Heart left ventricle (tissue), 16 donors: ENCODE data around the gene ZCCHC3. TPM values are rescaled to one million over a fixed set of nuclear protein-coding genes. Genes with fewer than 3 reads are reported as not detected.

Source experiments
- ATAC-seq, 4 donors: fragments of 200-7000 bp; cut with Tn5 transposase; one replicate each; pipeline ENCODE4 v1.9.1; 2020 to 2022; ENCODE audit warnings: moderate library complexity in 4 of 4, mild to moderate bottlenecking in 3 of 4, moderate number of reproducible peaks in 1 of 4
- DNase-seq, 5 donors: peaks; one replicate each; pipeline ENCODE4 v3.0.0-alpha.2; 2020
- H3K27ac ChIP-seq, 12 donors: fragments of 200-600 bp; sonication (generic) in 4 of 12; one replicate each; pipeline versions ENCODE4 v1.5.0 to v1.8.0; 2016 to 2022; ENCODE audit warnings: mild to moderate bottlenecking in 2 of 12
- H3K27me3 ChIP-seq, 9 donors: fragments of 200-600 bp; sonication (generic) in 2 of 9; one replicate each; pipeline versions ENCODE4 v1.5.1 to v1.8.0; 2016 to 2022; ENCODE audit warnings: mild to moderate bottlenecking in 3 of 9
- H3K36me3 ChIP-seq, 9 donors: fragments of 200-600 bp; sonication (generic) in 2 of 9; one replicate each; pipeline versions ENCODE4 v1.5.0 to v1.8.0; 2018 to 2022; ENCODE audit warnings: mild to moderate bottlenecking in 2 of 9
- H3K4me1 ChIP-seq, 12 donors: fragments of 200-600 bp; sonication (generic) in 4 of 12; one replicate each; pipeline versions ENCODE4 v1.5.0 to v1.8.0; 2016 to 2022; ENCODE audit warnings: mild to moderate bottlenecking in 3 of 12
- H3K4me3 ChIP-seq, 12 donors: fragments of 200-600 bp; sonication (generic) in 4 of 12; one replicate each; pipeline versions ENCODE4 v1.5.0 to v1.8.0; 2017 to 2022; ENCODE audit warnings: mild to moderate bottlenecking in 9 of 12, moderate library complexity in 4 of 12
- H3K9me3 ChIP-seq, 12 donors: fragments of 200-600 bp; sonication (generic) in 4 of 12; one replicate each; pipeline versions ENCODE4 v1.5.0 to v1.8.0; 2016 to 2022; ENCODE audit warnings: mild to moderate bottlenecking in 1 of 12
- POLR2A ChIP-seq, 2 donors: fragments of 450-650 bp; IDR thresholded peaks; one replicate each; pipeline ENCODE4 v1.6.1; 2017; ENCODE audit warnings: antibody characterized with exemption in 2 of 2, mild to moderate bottlenecking in 2 of 2, moderate library complexity in 2 of 2
- WGBS, 4 donors: extraction: QIAGEN DNeasy Blood & Tissue Kit in 2 of 4; methylation state at CpG; one replicate each; pipeline versions ENCODE4 v1.1.5 to v1.1.7; 2013 to 2018; 5-methylcytosine and 5-hydroxymethylcytosine counted together
- intact Hi-C, 10 donors: fragments of 100-400 bp; cut with DNase I; formaldehyde crosslinking; loops; one replicate each; pipeline versions ENCODE4 v1.11.1 to v1.14.2; 2022
- polyA plus RNA-seq, 2 donors: library from polyadenylated mRNA; stranded (reverse); fragments of 200-250 nt; gene quantifications; one replicate each; pipeline ENCODE4 v1.2.3, GENCODE V29; 2013
- total RNA-seq, 9 donors: library from RNA; depleted of rRNA in 2 of 9; stranded (reverse); fragments of >200 nt in 2 of 9; fragmentation: NEBNext Ultra II Directional in 3 of 9; extraction: Animal tissue kit (Norgen Biotek cat#: 25700) in 3 of 9; gene quantifications; one replicate each; pipeline versions ENCODE4 v1.1.0 to v1.2.4, GENCODE V29; 2016 to 2023
- TF ChIP-seq, protein P1 (sequence below), 12 donors: fragments of 200-600 bp; sonication (generic) in 4 of 12; IDR thresholded peaks; one replicate each; pipeline versions ENCODE4 v1.5.0 to v1.8.0; 2018 to 2022; ENCODE audit warnings: antibody characterized with exemption in 12 of 12, mild to moderate bottlenecking in 5 of 12
- donor health status: ischemic (EF 13 %, LVEDD 7.1; RV severe dilation, severe dysfunction).
- donor health status: healthy with polysubstance abuse.
- donor health status: DM: no; HTN: yes; CAD: no.
- donor health status: DM: no; HTN: no; CAD: no.
- donor health status: ischemic (EF 25% LVEDD 6.9; RV normal size, moderate dysfunction).
- donor health status: ischemic (EF 25% LVEDD 5.7; RV mildly dilated, moderate dysfunction).
- donor health status: healthy.
- donor health status: DM: yes; HTN: yes; CAD: no.
- donor health status: ischemic (EF 35%, LVEDD 5.7; RV mildly dilated, moderate dysfunction).
- donor health status: nonischemic (EF 11% LVEDD 7.7; RV severe dilation, severe dysfunction).
- donor health status: DM: yes; HTN: yes; CAD: no.
- donor health status: PGD.
- donor health status: ischemic (EF 29% LVEDD 5.4; RV normal size, mild dysfunction).
- donor health status: nonischemic (EF 23%, LVEDD 6.1; RV moderate dilation, normal function).

ZCCHC3 gene
- total and polyA plus RNA-seq, 11 donors, result 6.9 to 15.3 (median 9.6) TPM

GRCh38 chr20:295804-296203 lies 1.6 kb upstream of the ZCCHC3 start:
- peaks cover 0 to 4% (median 0%) of the 10 kb centered on the region in 9 donors for H3K36me3 ChIP-seq
- H3K4me1 ChIP-seq, result peaks cover 10 to 47% (median 31%) of the 10 kb centered on the region in 12 donors
- no peak overlapping the region for H3K27ac ChIP-seq
- H3K9me3 ChIP-seq, result no peaks in the 10 kb centered on the region
- no peaks in the 10 kb centered on the region for H3K27me3 ChIP-seq
- no peak for ATAC-seq
- H3K4me3 ChIP-seq, result no peak overlapping the region
- TF ChIP-seq POLR2A (IDR thresholded peaks at IDR 0.05), result no peak
- TF ChIP-seq, protein P1, sequence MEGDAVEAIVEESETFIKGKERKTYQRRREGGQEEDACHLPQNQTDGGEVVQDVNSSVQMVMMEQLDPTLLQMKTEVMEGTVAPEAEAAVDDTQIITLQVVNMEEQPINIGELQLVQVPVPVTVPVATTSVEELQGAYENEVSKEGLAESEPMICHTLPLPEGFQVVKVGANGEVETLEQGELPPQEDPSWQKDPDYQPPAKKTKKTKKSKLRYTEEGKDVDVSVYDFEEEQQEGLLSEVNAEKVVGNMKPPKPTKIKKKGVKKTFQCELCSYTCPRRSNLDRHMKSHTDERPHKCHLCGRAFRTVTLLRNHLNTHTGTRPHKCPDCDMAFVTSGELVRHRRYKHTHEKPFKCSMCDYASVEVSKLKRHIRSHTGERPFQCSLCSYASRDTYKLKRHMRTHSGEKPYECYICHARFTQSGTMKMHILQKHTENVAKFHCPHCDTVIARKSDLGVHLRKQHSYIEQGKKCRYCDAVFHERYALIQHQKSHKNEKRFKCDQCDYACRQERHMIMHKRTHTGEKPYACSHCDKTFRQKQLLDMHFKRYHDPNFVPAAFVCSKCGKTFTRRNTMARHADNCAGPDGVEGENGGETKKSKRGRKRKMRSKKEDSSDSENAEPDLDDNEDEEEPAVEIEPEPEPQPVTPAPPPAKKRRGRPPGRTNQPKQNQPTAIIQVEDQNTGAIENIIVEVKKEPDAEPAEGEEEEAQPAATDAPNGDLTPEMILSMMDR (IDR thresholded peaks at IDR 0.05), result no peak
- intact Hi-C loops, result loop anchor here in 3 of 10 donors (2.0 to 5.0 kb wide), 3 partner anchors 29 to 36 kb away; partner anchors contain the start of gene SOX12 (in 1 of the 3)
- no peak for DNase-seq
- 79 to 91% (median 87%) methylated on average over 4 of the region's 4 CpGs for WGBS, 4 donors

- peaks cover 13 to 61% (median 39%) of the 10 kb centered on the region in 12 donors for H3K4me1 ChIP-seq
- H3K27me3 ChIP-seq, result no peaks in the 10 kb centered on the region
- peaks cover 0 to 4% (median 0%) of the 10 kb centered on the region in 9 donors for H3K36me3 ChIP-seq
- WGBS, 4 donors, result 0 to 1% (median 0%) methylated on average over 48 to 75 of the region's 75 CpGs
- DNase-seq (peak; percentile 70 to 88 (median 80)), ATAC-seq (peak in 3 of 4 donors; percentile 58 to 75 (median 64))
- H3K9me3 ChIP-seq, result no peaks in the 10 kb centered on the region
- H3K27ac ChIP-seq, result peak overlapping the region; percentile 96 to 100 (median 99)
- H3K4me3 ChIP-seq, result peak overlapping the region; percentile 66 to 99 (median 87)
- TF ChIP-seq POLR2A (IDR thresholded peaks at IDR 0.05), result peak in 1 of 2 donors; percentile 27
- TF ChIP-seq, protein P1 (IDR thresholded peaks at IDR 0.05), result no peak
- intact Hi-C loops, result loop anchor here in 4 of 10 donors (1.0 to 5.0 kb wide), 4 partner anchors 27 to 34 kb away; partner anchors contain the start of gene SOX12 (in 2 of the 4)
Measured at GRCh38 chr20:297925-298775, 780 bp downstream of the ZCCHC3 start.

DNA sequence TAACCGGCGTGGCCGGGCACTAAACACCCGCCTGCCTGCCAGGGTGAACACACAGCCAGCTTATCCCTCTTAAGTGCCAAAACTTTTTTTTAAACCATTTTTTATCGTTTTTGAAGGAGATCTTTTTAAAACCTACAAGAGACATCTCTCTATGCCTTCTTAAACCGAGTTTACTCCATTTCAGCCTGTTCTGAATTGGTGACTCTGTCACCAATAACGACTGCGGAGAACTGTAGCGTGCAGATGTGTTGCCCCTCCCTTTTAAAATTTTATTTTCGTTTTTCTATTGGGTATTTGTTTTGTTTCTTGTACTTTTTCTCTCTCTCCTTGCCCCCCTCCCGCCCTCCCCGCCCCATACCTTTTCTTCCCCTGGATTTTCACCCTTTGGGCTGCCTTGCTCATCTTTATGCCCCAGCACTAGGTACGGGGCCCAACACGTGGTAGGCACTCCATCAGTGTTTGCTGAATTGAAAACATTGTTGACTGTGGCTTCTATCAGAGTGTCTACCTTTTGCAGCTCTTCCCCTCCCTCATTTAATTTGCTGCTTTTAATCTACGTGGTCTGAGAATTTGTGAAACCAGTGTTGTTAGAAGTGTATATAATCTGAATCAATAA lies 1.5 kb downstream of the ZCCHC3 start:
- Histone ChIP-seq H3K27ac (peak overlapping the region in 11 of 12 donors; percentile 96 to 100 (median 99)), H3K36me3 (peaks cover 0 to 4% (median 0%) of the 10 kb centered on the region in 9 donors), H3K4me1 (peaks cover 13 to 61% (median 39%) of the 10 kb centered on the region in 12 donors), H3K9me3 (no peaks in the 10 kb centered on the region), H3K4me3 (peak overlapping the region; percentile 66 to 99 (median 87)), H3K27me3 (no peaks in the 10 kb centered on the region)
- TF ChIP-seq, protein P1 (IDR thresholded peaks at IDR 0.05), result no peak
- no peak for TF ChIP-seq POLR2A (IDR thresholded peaks at IDR 0.05)
- DNase-seq (no peak), ATAC-seq (no peak)
- intact Hi-C loops, result loop anchor here in 3 of 10 donors (1.0 to 5.0 kb wide), 3 partner anchors 11 to 33 kb away; partner anchors contain the start of gene SOX12 (in 1 of the 3)
- WGBS, 4 donors, result 6 to 12% (median 10%) methylated on average over 15 of the region's 15 CpGs
